ENCODE measurements around the gene MYO10.
"Not testable (repeated sequence)": the region's sequence is repeated elsewhere in the genome, so short reads cannot be mapped to it uniquely, and the experiment has no call there.

MYO10 gene

GRCh38 chr5:16886793-16887345, 49.2 kb downstream of the MYO10 start:
- DNase-seq (ENCODE audit: low spot score) = peak; percentile 44

GRCh38 chr5:16886366-16886736, 49.7 kb downstream of the MYO10 start:
- DNase-seq (ENCODE audit: low spot score) = no peak

- DNase-seq (ENCODE audit: low spot score) = no peak
Measured at GRCh38 chr5:16885635-16886365, 50.3 kb downstream of the MYO10 start.

GRCh38 chr5:16884595-16884994, 51.5 kb downstream of the MYO10 start:
- no peak for DNase-seq (ENCODE audit: low spot score)

DNA sequence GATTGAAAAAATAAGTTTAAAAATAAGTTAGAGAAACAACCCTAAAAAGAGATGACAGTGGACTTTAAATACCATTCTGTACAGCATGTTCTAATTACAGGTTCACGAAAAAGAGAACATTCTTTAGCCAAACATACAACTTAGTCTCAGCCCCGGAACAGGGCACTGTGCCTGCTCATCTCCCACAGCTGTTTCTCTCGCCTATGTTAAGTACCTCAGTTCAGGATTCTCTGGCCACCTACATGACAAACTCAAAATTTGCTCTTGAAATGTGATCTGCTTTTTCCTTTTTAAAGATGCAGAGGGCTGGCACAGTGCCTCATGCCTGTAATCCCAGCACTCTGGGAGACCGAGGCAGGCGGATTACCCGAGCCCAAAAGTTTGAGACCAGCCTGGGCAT, 52.3 kb downstream of the MYO10 start:
- no peak for DNase-seq (ENCODE audit: low spot score)

- no peak for DNase-seq (ENCODE audit: low spot score)
Measured at GRCh38 chr5:16883176-16883575, 52.9 kb downstream of the MYO10 start.

GRCh38 chr5:16881251-16881650, 54.8 kb downstream of the MYO10 start:
- DNase-seq (ENCODE audit: low spot score) = peak; percentile 94

- peak; percentile 23 for DNase-seq (ENCODE audit: low spot score)
Measured at GRCh38 chr5:16880547-16880946, 55.5 kb downstream of the MYO10 start.

DNA sequence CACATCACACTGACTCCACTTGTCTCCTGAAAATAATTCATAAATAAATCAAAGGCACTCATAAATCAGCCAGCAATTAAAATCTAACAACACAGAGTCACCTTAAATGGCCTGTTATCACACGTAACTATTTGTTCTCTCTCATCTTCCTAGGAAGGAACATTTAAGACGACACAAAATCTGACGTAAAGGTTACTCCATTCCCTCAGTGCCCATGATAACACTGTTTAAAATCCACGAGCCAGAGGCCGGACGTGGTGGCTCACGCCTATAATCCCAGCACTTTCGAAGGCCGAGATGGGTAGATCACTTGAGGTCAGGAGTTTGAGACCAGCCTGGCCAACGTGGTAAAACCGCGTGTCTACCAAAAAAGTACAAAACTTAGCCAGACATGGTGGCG, 56.4 kb downstream of the MYO10 start:
- no peak for DNase-seq (ENCODE audit: low spot score)

GRCh38 chr5:16879191-16879590, 56.9 kb downstream of the MYO10 start:
- no peak for DNase-seq (ENCODE audit: low spot score)

DNA sequence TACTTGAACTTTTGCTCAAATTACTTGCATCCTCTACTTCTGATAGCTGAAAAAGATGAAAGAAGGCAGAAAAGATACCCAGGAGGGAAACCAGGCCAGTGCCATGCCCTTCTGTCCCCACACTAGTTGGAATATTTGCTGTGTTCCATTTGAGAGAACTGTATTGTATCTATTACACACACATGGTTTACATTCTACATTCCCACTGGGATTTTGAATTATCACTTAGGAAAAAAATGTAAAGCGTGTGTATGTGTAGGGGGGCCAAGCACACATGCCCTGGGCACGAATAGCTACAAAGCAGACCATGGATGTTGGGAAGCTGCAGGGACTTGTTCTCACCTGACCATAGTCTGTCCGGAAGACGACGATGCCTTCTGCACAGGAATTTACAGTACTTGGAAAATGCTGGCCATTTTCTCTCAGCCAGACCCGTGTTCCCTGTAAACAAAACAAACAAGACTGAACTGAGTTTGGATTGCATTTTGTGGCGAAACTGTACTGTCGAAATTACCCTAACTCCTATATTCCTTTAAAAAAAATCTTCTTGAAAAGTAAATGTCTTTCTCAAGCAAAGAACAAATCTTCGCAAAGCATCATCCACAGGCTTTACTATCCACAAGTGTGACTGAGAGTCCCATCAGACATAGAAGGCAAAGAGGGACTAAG, 58.7 kb downstream of the MYO10 start:
- DNase-seq (ENCODE audit: low spot score) = no peak

- not testable (repeated sequence) for DNase-seq (ENCODE audit: low spot score)
Measured at GRCh38 chr5:16874424-16874823, 61.7 kb downstream of the MYO10 start.

DNA sequence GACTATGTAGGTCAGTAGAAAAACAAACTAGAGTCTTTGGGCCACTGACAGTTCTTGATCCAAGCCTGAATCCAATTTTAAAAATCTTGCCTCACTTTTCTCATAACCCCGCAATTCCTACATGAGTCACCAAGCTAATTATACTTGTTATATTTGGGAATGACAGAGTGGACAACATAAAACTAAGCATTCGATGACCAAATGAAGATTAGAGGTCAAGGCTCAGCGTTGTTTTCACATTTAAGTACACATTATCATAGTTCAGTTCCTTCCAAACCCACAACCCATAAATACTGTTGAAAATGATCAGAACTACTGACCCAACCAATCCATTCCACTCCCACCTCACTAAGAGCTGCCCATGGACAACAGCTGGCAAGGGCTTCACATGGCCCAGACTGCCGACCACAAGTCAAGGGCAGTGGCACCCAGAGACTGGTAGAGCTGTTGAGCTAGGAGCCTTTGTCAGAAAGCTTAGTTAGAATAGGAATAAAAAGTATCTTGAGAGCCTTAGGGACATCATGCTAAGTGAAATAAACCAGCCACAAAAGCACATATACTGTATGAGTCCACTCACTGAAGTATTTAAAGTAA, 64.2 kb downstream of the MYO10 start:
- no peak for DNase-seq (ENCODE audit: low spot score)

DNA sequence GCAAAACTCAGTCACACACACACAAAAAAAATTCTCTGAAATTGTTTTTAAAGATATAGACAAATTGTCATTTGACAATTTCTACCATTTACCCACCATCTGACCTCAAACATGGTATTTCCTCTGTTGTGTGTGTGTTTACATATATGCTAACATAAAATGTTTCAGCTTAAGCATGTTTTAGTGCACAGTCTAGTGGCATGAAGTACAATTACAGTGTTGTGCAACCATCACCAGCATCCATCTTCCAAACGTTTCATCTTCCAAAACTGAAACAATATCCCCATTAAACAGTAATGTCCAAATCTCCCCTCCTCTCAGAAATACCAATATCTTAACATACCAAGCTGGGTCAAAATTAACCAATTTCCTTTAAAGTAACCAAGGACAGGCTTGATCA, 65.2 kb downstream of the MYO10 start:
- DNase-seq (ENCODE audit: low spot score) = no peak

DNA sequence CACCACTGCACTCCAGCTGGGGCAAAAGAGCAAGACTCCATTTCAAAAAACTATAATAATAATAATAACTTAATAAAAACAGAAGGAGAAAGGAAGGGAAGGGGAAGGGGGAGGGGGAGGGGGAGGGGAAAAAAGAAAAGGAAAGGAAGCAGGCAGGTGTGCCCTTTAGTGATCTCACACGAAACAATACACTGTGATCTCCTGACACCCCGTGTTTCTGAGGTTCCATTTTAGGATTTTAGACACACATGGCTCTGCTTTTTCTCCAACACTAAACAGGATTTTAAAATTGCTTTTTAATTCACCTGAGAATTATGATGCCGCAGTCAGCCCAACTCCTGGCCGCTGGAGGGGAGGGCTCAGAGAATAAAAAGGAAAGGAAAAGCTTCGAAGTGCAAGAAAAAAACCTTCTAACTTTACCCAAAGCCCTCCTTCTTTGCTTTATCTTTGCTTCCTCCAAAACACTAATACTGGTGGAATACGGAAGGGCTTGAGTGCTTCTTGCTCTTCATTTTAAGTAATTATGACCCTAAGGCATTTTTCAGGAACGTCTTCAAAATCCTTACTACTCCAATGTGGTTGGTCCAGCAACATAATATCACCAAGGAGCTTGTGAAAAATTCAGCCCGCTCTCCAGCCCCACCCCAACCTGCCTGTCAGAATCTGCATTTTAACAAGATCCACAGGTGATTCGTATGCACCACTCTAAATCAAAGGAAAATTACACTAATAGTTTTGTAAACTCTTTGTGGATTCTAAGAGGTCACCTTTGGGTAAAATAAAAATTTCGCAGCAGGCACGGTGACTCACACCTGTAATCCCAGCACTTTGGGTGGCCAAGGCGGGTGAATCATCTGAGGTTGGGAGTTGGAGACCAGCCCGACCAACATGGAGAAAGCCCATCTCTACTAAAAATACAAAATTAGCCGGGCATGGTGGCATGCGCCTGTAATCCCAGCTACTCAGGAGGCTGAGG, 66.0 kb downstream of the MYO10 start:
- DNase-seq (ENCODE audit: low spot score) = peak; percentile 49

DNA sequence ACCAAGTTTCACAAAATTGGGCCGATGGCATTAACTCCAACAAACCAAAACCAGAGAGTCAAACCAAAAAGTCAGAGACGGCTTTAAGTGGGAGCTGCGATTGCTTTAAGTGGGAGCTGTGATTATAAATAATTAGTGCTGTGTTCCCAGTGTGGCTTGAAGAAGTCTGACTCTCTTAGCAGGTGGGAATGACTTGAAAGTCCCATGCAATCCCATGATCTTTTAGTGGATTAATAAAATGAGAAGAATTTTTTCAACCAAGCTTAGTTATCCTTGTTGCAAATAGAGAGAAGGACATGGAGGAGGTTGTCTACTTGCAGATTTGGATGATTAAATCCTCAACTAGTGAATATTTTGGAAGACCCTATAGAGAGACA, 68.5 kb downstream of the MYO10 start:
- no peak for DNase-seq (ENCODE audit: low spot score)

DNA sequence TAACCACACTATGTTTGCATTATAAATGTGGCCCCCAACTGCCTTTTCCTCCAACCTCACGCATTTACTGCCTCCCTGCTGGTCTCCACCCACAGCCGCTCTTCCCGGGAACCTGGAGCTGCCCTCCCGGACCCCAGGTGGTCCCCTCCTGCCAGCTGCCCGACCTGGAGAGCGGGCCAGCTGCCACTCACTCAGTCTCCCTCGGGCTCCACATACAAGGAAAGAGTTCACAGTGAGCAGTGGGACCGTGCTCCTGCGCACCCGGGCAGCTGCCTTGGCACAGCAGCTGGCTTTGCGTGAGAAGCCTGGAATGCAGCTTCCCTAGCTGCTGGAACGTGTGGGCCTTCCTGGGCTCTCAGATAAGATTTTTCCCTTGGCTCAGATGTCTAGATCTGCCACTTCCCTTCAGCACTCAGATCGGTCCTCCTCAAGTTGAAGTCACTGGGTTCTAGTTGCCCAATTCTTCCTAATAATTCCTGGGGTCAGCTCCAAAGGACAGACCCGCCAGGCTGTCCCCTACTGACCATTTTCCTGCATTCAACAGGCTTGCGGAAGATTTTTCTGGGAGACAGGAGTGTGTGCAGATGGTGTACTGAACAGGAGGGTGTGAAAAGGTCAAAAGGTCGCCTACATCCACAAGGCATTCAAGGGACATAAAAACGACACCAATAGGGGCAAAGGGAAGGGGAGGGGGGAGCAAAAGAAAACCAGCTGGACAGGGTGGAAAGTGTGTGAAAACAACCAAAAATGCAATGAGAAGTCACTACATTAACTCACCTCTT, 69.1 kb downstream of the MYO10 start:
- DNase-seq (ENCODE audit: low spot score) = peak; percentile 55

- DNase-seq (ENCODE audit: low spot score) = no peak
Measured at GRCh38 chr5:16866273-16866672, 69.8 kb downstream of the MYO10 start.

DNA sequence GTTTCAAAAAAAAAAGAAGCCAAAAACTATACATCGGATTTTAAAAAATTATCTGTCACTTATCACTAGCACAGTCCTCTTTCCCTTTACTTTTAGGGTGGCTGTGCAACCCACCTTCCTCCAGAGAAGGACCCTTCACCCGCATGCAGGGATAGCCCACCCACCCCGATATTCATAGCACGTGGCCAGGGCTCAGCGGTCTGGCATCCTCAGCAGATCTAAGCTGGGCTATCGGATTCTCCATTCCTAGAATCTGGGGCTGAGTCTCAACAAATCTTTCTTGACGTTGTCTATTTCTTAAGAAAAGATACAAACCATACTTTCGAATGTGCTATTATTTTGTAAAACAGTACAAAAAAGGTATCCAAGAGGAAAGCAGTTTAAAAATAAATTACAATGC, 70.9 kb downstream of the MYO10 start:
- no peak for DNase-seq (ENCODE audit: low spot score)

GRCh38 chr5:16864631-16865131, 71.4 kb downstream of the MYO10 start:
- DNase-seq (ENCODE audit: low spot score) = no peak

GRCh38 chr5:16863469-16863946, 72.6 kb downstream of the MYO10 start:
- DNase-seq (ENCODE audit: low spot score) = no peak

Data from SW480 (cell line).